Stimulated activated CD8-positive, alpha-beta memory T cell treated with anti-CD3 and anti-CD28 coated beads, Interleukin-4, amount 100 ng/mL, for 48 hours (primary cell): ENCODE data around the gene ASNSD1.
"Not testable (repeated sequence)": the region's sequence is repeated elsewhere in the genome, so short reads cannot be mapped to it uniquely, and the experiment has no call there.

Source experiments
- DNase-seq: peaks from one replicate; pipeline ENCODE4 v3.0.0-alpha.2; 2020

The ASNSD1 gene

DNA sequence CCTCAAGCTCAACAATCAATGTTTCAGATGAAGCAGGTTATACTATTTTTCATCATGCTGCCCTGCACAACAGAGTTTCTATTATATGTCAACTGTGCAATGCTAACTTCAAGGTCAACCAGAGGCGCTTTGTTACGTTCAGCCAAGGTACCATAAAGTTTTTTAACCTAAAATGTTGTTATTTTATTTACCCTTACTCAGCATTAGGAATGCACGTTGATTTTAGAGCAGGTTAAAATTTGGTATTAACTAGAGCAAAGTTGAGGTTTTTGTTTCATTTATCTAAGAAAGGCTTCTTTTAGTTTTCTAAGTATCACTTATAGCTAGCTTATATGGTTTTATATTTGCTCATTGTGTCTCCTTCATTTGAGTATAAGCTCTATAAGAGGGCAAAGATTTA lies 35.0 kb downstream of the ASNSD1 start:
- DNase-seq, result no peak

DNA sequence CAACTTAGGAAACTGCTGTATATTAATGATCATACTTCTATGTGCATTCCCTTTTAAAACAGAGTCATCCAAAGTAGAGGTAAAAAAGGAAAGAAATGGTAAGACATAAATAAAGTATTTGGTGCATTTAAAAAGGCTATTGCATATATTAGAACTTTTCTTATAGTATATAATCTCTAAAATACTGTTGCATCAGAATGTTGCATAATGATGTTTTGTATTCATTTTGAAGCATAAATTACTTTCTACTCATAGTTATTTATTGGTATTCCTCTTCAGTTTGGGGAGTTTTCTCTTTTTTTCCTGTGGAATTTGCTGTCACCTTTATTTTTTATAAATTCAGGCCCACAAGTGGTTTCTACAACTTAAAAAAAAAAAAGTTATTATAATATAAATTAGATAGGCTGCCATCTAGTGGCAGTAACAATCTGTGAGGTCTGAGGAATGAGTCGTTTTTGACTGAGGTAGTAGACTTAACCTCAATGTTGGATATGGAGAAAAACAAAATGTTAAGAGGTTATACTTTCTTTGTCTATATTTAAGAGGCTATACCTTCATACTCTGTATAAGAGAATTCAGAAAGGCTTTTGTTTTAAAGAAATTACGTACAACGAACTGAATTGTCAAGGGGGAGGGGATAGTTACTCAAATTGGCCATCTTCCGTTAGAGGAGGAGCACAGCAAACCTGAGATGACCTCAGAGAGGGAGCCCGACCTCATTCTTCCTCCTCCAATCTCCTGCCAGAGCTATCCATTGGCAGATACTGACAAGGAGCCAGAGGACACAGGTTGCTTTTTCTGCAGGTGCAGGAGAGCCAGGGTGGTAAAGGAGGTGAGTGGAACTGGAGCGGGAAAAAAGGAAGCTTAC lies 37.0 kb downstream of the ASNSD1 start:
- DNase-seq, result no peak

DNA sequence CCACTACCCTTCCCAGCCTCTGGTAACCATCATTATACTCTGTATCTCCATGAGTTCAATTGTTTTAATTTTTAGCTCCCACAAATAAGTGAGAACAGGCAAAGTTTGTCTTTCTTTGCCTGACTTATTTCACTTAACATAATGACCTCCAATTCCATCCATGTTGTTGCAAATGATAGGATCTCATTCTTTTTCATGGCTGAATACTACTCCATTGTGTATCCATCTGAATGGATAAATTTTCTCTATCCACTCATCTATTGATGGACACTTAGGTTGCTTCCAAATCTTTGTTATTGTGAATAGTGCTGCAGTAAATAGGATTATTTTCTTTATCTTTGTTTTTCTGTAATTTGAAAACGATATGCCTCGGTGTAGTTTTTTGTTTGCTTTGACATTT lies 39.4 kb downstream of the ASNSD1 start:
- no peak for DNase-seq

DNA sequence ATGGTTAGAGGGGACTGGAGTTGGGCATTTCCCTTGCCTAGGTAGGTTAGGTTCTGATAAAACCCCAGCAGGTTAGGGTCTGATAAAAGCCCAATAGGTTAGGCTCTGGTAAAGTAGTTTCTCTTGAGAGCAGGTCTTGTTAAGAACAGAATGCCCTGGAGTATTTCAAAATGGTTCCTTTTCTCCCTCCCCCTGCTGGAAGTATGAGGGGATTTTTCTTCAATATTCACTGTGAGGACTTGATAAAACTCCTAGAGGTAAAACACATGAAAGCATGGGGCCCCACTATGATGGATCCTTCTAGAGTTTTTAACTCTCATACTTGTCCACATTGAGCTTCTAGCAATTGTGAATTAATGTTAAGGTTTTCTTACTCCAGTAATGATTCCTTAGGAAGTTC lies 40.8 kb downstream of the ASNSD1 start:
- DNase-seq, result no peak

DNA sequence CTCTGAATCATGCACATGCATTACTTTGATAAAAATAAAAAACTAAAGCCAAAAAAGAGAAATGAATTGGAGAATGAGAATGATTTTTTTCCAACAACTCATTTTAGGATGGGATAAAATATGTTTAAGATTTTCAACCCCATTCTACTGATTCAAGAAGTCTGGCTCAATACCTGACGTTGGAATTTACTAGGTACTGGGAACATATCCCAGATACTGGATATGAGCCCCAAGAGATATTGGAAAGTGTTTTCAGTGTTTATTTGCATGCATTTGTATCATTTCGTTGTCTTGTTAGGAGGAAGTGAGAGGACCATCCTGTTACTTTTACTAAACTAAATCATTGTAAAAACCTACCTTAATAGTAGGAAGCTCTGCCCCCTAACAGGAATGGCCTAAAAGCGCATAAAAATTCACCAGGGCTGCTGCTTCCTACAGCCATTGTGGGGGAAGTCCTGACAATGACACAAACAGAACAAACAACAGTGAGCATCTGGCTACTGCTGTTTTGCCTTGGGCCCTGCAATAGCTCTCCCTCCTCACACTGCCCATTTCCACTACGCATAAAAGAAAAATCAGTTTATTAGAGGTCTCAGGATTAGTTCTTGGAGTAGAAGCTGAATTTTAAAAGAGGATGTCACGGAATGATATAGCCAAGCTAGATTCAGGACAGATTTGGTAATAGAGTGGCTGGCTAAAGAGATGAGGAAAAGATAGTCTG lies 48.4 kb downstream of the ASNSD1 start:
- no peak for DNase-seq

DNA sequence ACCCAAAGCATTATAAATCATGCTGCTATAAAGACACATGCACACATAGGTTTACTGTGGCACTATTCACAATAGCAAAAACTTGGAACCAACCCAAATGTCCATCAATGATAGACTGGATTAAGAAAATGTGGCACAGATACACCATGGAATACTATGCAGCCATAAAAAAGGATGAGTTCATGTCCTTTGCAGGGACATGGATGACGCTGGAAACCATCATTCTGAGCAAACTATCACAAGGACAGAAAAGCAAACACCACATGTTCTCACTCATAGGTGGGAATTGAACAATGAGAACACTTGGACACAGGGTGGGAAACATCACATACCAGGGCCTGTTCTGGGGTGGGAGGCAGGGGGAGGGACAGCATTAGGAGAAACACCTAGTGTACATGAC lies 56.3 kb downstream of the ASNSD1 start:
- DNase-seq, result not testable (repeated sequence)

DNA sequence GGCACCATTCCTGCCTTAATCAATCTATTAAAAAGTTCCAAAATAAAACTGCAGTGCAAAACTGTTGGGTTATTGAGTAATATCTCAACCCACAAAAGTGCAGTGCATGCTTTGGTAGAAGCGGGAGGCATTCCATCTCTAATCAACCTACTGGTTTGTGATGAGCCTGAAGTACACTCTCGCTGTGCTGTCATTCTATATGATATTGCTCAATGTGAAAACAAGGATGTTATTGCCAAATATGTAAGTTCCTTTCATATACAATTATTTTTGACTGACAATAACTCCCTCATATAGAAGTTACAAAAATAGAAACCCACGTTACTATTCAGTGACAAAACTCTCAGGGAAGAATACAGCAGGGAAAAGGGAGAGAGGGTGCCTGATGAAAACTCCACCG lies 58.3 kb downstream of the ASNSD1 start:
- DNase-seq, result no peak
